Esophagus mucosa (tissue), 1 donor: ENCODE measurements around the gene ITGAL. TPM values are rescaled to one million over a fixed set of nuclear protein-coding genes. Genes with fewer than 3 reads are reported as not detected.

Source experiments
- ATAC-seq: fragments of 200-7000 bp; cut with Tn5 transposase; one replicate; pipeline ENCODE4 v1.9.1; 2020
- total RNA-seq: library from RNA; stranded (reverse); gene quantifications from one replicate; pipeline ENCODE4 v1.2.4, GENCODE V29; 2023
- donor health status: DM: yes; HTN: yes; CAD: no.

Gene ITGAL
- total RNA-seq, 1 donor from 2014 or later, result 2.0 TPM

DNA sequence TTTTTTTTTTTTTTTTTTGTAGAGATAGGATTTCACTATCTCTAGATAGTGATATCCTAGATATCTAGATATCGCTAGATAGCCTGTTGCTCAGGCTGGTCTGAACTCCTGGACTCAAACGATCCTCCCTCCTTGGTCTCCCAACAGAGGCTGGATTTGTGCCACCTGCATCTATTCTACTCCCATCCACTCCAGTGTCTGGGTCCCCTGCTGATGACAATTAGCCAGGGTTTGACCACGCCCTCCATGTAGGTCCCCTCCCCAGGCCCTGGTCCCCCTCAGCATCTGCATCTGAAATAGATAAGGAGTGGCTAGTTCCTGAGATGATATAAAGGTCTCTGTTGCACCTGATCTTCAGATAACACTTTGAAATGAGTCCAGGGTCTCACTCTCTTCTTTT lies 96.7 kb downstream of the ITGAL start:
- no peak for ATAC-seq

DNA sequence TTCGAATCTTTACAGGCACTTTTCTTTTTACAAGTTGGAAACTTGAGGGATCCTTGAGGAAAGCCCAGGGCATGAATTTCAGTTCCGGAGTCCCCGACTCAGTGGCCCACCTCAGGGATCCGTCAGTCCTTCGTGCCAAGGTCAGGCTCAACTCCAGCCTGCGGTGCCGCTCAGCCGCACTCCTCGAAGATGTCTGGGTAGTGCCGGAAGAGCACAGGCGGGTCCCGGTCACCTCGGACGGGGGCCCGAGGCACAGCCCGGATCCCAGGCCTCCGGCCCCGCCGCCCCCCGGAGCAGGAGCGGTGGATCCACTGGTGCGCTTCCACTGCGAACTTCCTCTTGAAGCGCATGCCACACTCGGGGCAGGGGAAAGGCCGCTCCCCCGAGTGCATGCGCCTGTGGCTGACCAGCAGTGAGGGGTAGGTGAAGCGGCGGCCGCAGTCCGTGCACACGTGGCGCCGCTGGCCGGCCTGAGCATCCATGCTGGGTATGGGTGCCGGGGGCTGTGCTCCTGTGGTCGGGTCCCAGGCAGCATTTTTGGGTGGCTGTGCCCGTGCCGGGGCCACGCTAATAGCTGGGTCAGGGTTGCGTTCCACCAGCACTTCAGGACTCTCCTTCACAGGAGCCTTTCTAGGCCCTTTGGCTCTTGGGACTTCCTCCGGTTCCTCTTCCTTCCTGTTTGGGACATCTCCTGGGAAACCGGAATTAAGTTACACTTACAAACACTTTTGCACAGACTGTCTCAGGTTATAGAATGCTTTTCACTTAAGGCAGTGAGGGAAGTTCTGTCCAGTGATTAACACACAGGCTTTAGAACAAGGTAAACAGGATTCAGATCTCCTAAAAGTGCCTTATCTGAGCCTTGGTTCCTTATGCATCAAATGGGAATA lies 97.4 kb downstream of the ITGAL start:
- ATAC-seq, result no peak

GRCh38 chr16:30570636-30571444 lies 98.3 kb downstream of the ITGAL start:
- no peak for ATAC-seq

- peak; percentile 78 for ATAC-seq
Measured at GRCh38 chr16:30571445-30572322, 99.1 kb downstream of the ITGAL start, which contains the start of gene ZNF688. TSS of gene ZNF688 (minus strand) at chr16:30571714. CDS start at chr16:30571629, 85 bp downstream.

Other genes starting within 250 kb of the ITGAL start
- 11.2 TPM for gene NPIPB13, start 224.3 kb upstream of the ITGAL start, total RNA-seq
- gene CD2BP2, start 117.4 kb upstream of the ITGAL start, total RNA-seq, result 44.3 TPM
- 25.3 TPM for gene TBC1D10B, start 102.2 kb upstream of the ITGAL start, total RNA-seq
- 2.2 TPM for gene MYL11, start 97.9 kb upstream of the ITGAL start, total RNA-seq
- 2.4 TPM for gene SEPTIN1, start 90.2 kb upstream of the ITGAL start, total RNA-seq
- 2.6 TPM for gene ZNF48, start 77.3 kb upstream of the ITGAL start, total RNA-seq
- 3.2 TPM for gene ZNF771, start 65.1 kb upstream of the ITGAL start, total RNA-seq
- 49.0 TPM for gene DCTPP1, start 42.7 kb upstream of the ITGAL start, total RNA-seq
- gene SEPHS2, start 26.9 kb upstream of the ITGAL start, total RNA-seq, result 21.6 TPM
- gene ZNF768, start 53.8 kb downstream of the ITGAL start, total RNA-seq, result 11.7 TPM
- gene ZNF747, start 62.1 kb downstream of the ITGAL start, total RNA-seq, result 4.7 TPM
- gene ZNF764, start 85.6 kb downstream of the ITGAL start, total RNA-seq, result 3.0 TPM
- 9.7 TPM for gene ZNF688, start 99.0 kb downstream of the ITGAL start, total RNA-seq
- gene ZNF785, start 113.0 kb downstream of the ITGAL start, total RNA-seq, result 8.4 TPM
- gene ZNF689, start 137.6 kb downstream of the ITGAL start, total RNA-seq, result 2.8 TPM
- 27.0 TPM for gene PRR14, start 178.2 kb downstream of the ITGAL start, total RNA-seq
- 42.4 TPM for gene FBRS, start 185.7 kb downstream of the ITGAL start, total RNA-seq
- 29.5 TPM for gene SRCAP, start 226.4 kb downstream of the ITGAL start, total RNA-seq